Mesendoderm (in vitro differentiated cells): ENCODE results near the gene BNIP3.
"Not testable (repeated sequence)": the region's sequence is repeated elsewhere in the genome, so short reads cannot be mapped to it uniquely, and the experiment has no call there.

Source experiments
- DNase-seq: peaks from one replicate; pipeline ENCODE4 v3.0.0; 2013
- H2AK5ac ChIP-seq: 2 replicates; pipeline ENCODE4 v1.6.1; 2013; ENCODE audit warnings: low read length, inconsistent platforms
- H2BK120ac ChIP-seq: 2 replicates; pipeline ENCODE4 v1.6.1; 2013; ENCODE audit warnings: low read depth, mild to moderate bottlenecking, low read length, moderate library complexity, mixed read lengths
- H2BK15ac ChIP-seq: replicated peaks from 2 replicates; pipeline ENCODE4 v1.6.1; 2013; ENCODE audit warnings: low read depth, mild to moderate bottlenecking, moderate library complexity
- H2BK5ac ChIP-seq: 2 replicates; pipeline ENCODE4 v1.6.1; 2013; ENCODE audit warnings: low read length, inconsistent platforms
- H3K18ac ChIP-seq: 2 replicates; pipeline ENCODE4 v1.6.1; 2013; ENCODE audit warnings: mild to moderate bottlenecking, low read length, mixed read lengths
- H3K23ac ChIP-seq: one replicate; pipeline ENCODE4 v1.6.1; 2013; ENCODE audit warnings: low read length
- H3K27ac ChIP-seq: 2 replicates; pipeline ENCODE4 v1.5.1; 2013; ENCODE audit warnings: low read depth, mild to moderate bottlenecking, inconsistent platforms, low read length, moderate library complexity
- H3K27me3 ChIP-seq: 2 replicates; pipeline ENCODE4 v1.6.1; 2013; ENCODE audit warnings: low read length, control low read depth, mild to moderate bottlenecking, inconsistent platforms; ENCODE audit not compliant: insufficient read depth, poor library complexity
- H3K36me3 ChIP-seq: 2 replicates; pipeline ENCODE4 v1.6.1; 2013; ENCODE audit warnings: low read length, inconsistent platforms; ENCODE audit not compliant: control insufficient read depth, insufficient read depth
- H3K4ac ChIP-seq: one replicate; pipeline ENCODE4 v1.6.1; 2013; ENCODE audit warnings: low read depth, mild to moderate bottlenecking, low read length, moderate library complexity
- H3K4me1 ChIP-seq: 2 replicates; pipeline ENCODE4 v1.6.1; 2013; ENCODE audit warnings: low read depth, low read length, inconsistent platforms; ENCODE audit not compliant: control insufficient read depth
- H3K4me2 ChIP-seq: 2 replicates; pipeline ENCODE4 v1.6.1; 2013; ENCODE audit warnings: low read length
- H3K4me3 ChIP-seq: 2 replicates; pipeline ENCODE4 v1.5.1; 2013; ENCODE audit warnings: mild to moderate bottlenecking, low read length
- H3K56ac ChIP-seq: one replicate; pipeline ENCODE4 v1.6.1; 2013; ENCODE audit warnings: low read length
- H3K79me1 ChIP-seq: 2 replicates; pipeline ENCODE4 v1.6.1; 2013; ENCODE audit warnings: low read length, inconsistent platforms
- H3K79me2 ChIP-seq: 2 replicates; pipeline ENCODE4 v1.6.1; 2013; ENCODE audit warnings: mild to moderate bottlenecking, low read length; ENCODE audit not compliant: control insufficient read depth, insufficient read depth
- H3K9ac ChIP-seq: 2 replicates; pipeline ENCODE4 v1.6.1; 2013; ENCODE audit warnings: low read length, inconsistent platforms
- H4K5ac ChIP-seq: one replicate; pipeline ENCODE4 v1.6.1; 2013; ENCODE audit warnings: low read length
- H4K8ac ChIP-seq: one replicate; pipeline ENCODE4 v1.6.1; 2013; ENCODE audit warnings: low read depth, mild to moderate bottlenecking, control low read depth, low read length, moderate library complexity
- WGBS: extraction: QIAGEN DNeasy Blood & Tissue Kit; methylation state at CpG from one replicate; pipeline ENCODE4 v1.1.7; 2013; ENCODE audit warnings: low lambda C conversion rate, missing lambda C conversion rate; ENCODE audit not compliant: insufficient coverage; ENCODE audit errors: extremely low coverage; 5-methylcytosine and 5-hydroxymethylcytosine counted together

Gene BNIP3

GRCh38 chr10:131996466-131997365 lies 15.0 kb upstream of the BNIP3 start:
- H3K79me1 ChIP-seq = no peaks in the 10 kb centered on the region
- peak overlapping the region; percentile 87 for H2AK5ac ChIP-seq
- DNase-seq = no peak
- H3K4me3 ChIP-seq = no peak overlapping the region
- peaks cover 21% of the 10 kb centered on the region for H3K4me1 ChIP-seq
- peak overlapping the region; percentile 91 for H3K27ac ChIP-seq
- H3K36me3 ChIP-seq = no peaks in the 10 kb centered on the region
- H3K4ac ChIP-seq = peak overlapping the region; percentile 99
- no peak overlapping the region for H2BK15ac ChIP-seq
- H3K9ac ChIP-seq = peak overlapping the region; percentile 18
- no peak overlapping the region for H4K5ac ChIP-seq
- H2BK120ac ChIP-seq = peak overlapping the region; percentile 30
- peak overlapping the region; percentile 98 for H3K18ac ChIP-seq
- H4K8ac ChIP-seq = no peak overlapping the region
- H3K27me3 ChIP-seq = no peaks in the 10 kb centered on the region
- no CpG with 5 or more reads among the region's 16 CpGs for WGBS
- no peak overlapping the region for H3K23ac ChIP-seq
- peak overlapping the region; percentile 92 for H2BK5ac ChIP-seq
- H3K79me2 ChIP-seq = no peaks in the 10 kb centered on the region
- H3K4me2 ChIP-seq = no peak overlapping the region
- peak overlapping the region; percentile 80 for H3K56ac ChIP-seq

- Histone ChIP-seq H3K4me3 (no peak overlapping the region), H3K27me3 (no peaks in the 10 kb centered on the region), H3K4ac (no peak overlapping the region), H3K79me2 (no peaks in the 10 kb centered on the region), H4K5ac (no peak overlapping the region), H3K18ac (no peak overlapping the region), H3K36me3 (no peaks in the 10 kb centered on the region), H3K79me1 (no peaks in the 10 kb centered on the region), H2BK15ac (no peak overlapping the region), H3K9ac (no peak overlapping the region), H3K4me2 (no peak overlapping the region), H4K8ac (no peak overlapping the region), H3K27ac (no peak overlapping the region), H3K56ac (peak overlapping the region; percentile 59), H3K23ac (no peak overlapping the region), H2BK5ac (no peak overlapping the region), H3K4me1 (peaks cover 19% of the 10 kb centered on the region), H2AK5ac (peak overlapping the region; percentile 27), H2BK120ac (no peak overlapping the region)
- DNase-seq = no peak
- WGBS = no CpG with 5 or more reads among the region's 3 CpGs
Observed at GRCh38 chr10:131994435-131994834, 12.7 kb upstream of the BNIP3 start.

- Histone ChIP-seq H3K27ac (no peak overlapping the region), H3K79me2 (no peaks in the 10 kb centered on the region), H2AK5ac (no peak overlapping the region), H3K36me3 (no peaks in the 10 kb centered on the region), H3K23ac (peak overlapping the region; percentile 17), H2BK15ac (no peak overlapping the region), H2BK5ac (no peak overlapping the region), H4K8ac (no peak overlapping the region), H3K56ac (no peak overlapping the region), H3K79me1 (no peaks in the 10 kb centered on the region), H3K9ac (no peak overlapping the region), H2BK120ac (no peak overlapping the region), H3K27me3 (no peaks in the 10 kb centered on the region), H3K4me1 (peaks cover 11% of the 10 kb centered on the region), H3K4me3 (no peak overlapping the region), H3K4me2 (no peak overlapping the region), H3K18ac (no peak overlapping the region), H3K4ac (no peak overlapping the region), H4K5ac (no peak overlapping the region)
- WGBS = no CpG with 5 or more reads among the region's 14 CpGs
- no peak for DNase-seq
Observed at GRCh38 chr10:131993275-131993674, 11.6 kb upstream of the BNIP3 start.

- H2BK15ac ChIP-seq = no peak overlapping the region
- H3K27me3 ChIP-seq = no peaks in the 10 kb centered on the region
- H4K8ac ChIP-seq = no peak overlapping the region
- no peaks in the 10 kb centered on the region for H3K79me1 ChIP-seq
- no peak for DNase-seq
- H3K4ac ChIP-seq = no peak overlapping the region
- H3K18ac ChIP-seq = no peak overlapping the region
- H3K56ac ChIP-seq = no peak overlapping the region
- WGBS = no CpG with 5 or more reads among the region's 3 CpGs
- no peak overlapping the region for H2BK120ac ChIP-seq
- no peak overlapping the region for H3K9ac ChIP-seq
- H2BK5ac ChIP-seq = no peak overlapping the region
- H3K36me3 ChIP-seq = no peaks in the 10 kb centered on the region
- H3K27ac ChIP-seq = no peak overlapping the region
- no peaks in the 10 kb centered on the region for H3K4me1 ChIP-seq
- no peak overlapping the region for H3K4me3 ChIP-seq
- no peaks in the 10 kb centered on the region for H3K79me2 ChIP-seq
- H3K23ac ChIP-seq = no peak overlapping the region
- no peak overlapping the region for H4K5ac ChIP-seq
- H2AK5ac ChIP-seq = no peak overlapping the region
- H3K4me2 ChIP-seq = no peak overlapping the region
Observed at GRCh38 chr10:131991726-131992125, 10.0 kb upstream of the BNIP3 start.

GRCh38 chr10:131987786-131988185 lies 6.1 kb upstream of the BNIP3 start:
- H3K18ac ChIP-seq, H3K56ac ChIP-seq, H3K27ac ChIP-seq, DNase-seq, H2BK5ac ChIP-seq, H2BK15ac ChIP-seq, H3K4me2 ChIP-seq, H3K4me3 ChIP-seq, H3K9ac ChIP-seq, H4K8ac ChIP-seq, H2AK5ac ChIP-seq, H3K4me1 ChIP-seq, H3K36me3 ChIP-seq, H2BK120ac ChIP-seq, H3K79me1 ChIP-seq, H3K23ac ChIP-seq, H3K79me2 ChIP-seq, H4K5ac ChIP-seq, H3K4ac ChIP-seq: not testable (repeated sequence)
- peaks cover 10% of the 10 kb centered on the region for H3K27me3 ChIP-seq
- WGBS = no CpG with 5 or more reads among the region's 3 CpGs
